HG03159 (cell line): Measurements from ENCODE around the gene CEBPZ.
"Not testable (repeated sequence)": the region's sequence is repeated elsewhere in the genome, so short reads cannot be mapped to it uniquely, and the experiment has no call there.

ENCODE experiments used
- ATAC-seq: cut with Tn5 transposase; IDR thresholded peaks from one replicate; pipeline ENCODE4 v1.9.1; 2021; ENCODE audit warnings: mild to moderate bottlenecking, moderate library complexity; ENCODE audit not compliant: unreplicated experiment

Gene CEBPZ

GRCh38 chr2:37224063-37224462 lies 7.3 kb downstream of the CEBPZ start:
- no peak for ATAC-seq

- ATAC-seq, result no peak
Observed at GRCh38 chr2:37223131-37223530, 8.3 kb downstream of the CEBPZ start.

- ATAC-seq, result no peak
Observed at GRCh38 chr2:37219046-37219445, 12.3 kb downstream of the CEBPZ start.

- no peak for ATAC-seq
Observed at GRCh38 chr2:37215250-37215649, 16.1 kb downstream of the CEBPZ start.

- ATAC-seq, result no peak
Observed at GRCh38 chr2:37211939-37212338, 19.5 kb downstream of the CEBPZ start.

- ATAC-seq, result no peak
Observed at GRCh38 chr2:37211212-37211611, 20.2 kb downstream of the CEBPZ start.

GRCh38 chr2:37206760-37207159 lies 24.6 kb downstream of the CEBPZ start:
- ATAC-seq, result not testable (repeated sequence)

GRCh38 chr2:37205689-37206341 lies 25.6 kb downstream of the CEBPZ start:
- no peak for ATAC-seq

GRCh38 chr2:37205071-37205661 lies 26.2 kb downstream of the CEBPZ start:
- ATAC-seq, result not testable (repeated sequence)

- ATAC-seq, result no peak
Observed at GRCh38 chr2:37203708-37204107, 27.7 kb downstream of the CEBPZ start.

- ATAC-seq, result no peak
Observed at GRCh38 chr2:37201766-37202165, 29.6 kb downstream of the CEBPZ start.

GRCh38 chr2:37201208-37201607 lies 30.2 kb downstream of the CEBPZ start:
- no peak for ATAC-seq

GRCh38 chr2:37198681-37199065 lies 32.7 kb downstream of the CEBPZ start:
- no peak for ATAC-seq

GRCh38 chr2:37196320-37197195 lies 34.8 kb downstream of the CEBPZ start, which contains the start of gene CEBPZOS:
Gene CEBPZOS (plus strand): TSS chr2:37196496. CDS start chr2:37199705, 3,209 bp downstream.
- peak; percentile 71 for ATAC-seq

GRCh38 chr2:37195862-37196319 lies 35.5 kb downstream of the CEBPZ start:
- not testable (repeated sequence) for ATAC-seq

GRCh38 chr2:37192551-37192950 lies 38.8 kb downstream of the CEBPZ start:
- ATAC-seq, result no peak

- ATAC-seq, result no peak
Observed at GRCh38 chr2:37191747-37192146, 39.6 kb downstream of the CEBPZ start.

GRCh38 chr2:37191253-37191652 lies 40.1 kb downstream of the CEBPZ start:
- ATAC-seq, result no peak

- no peak for ATAC-seq
Observed at GRCh38 chr2:37190290-37190689, 41.1 kb downstream of the CEBPZ start.

- no peak for ATAC-seq
Observed at GRCh38 chr2:37189452-37190153, 41.8 kb downstream of the CEBPZ start.

GRCh38 chr2:37188570-37188969 lies 42.8 kb downstream of the CEBPZ start, which contains the start of gene SULT6B1:
Gene SULT6B1 (minus strand): TSS chr2:37188670. CDS start chr2:37188640, 30 bp downstream.
- ATAC-seq, result no peak
